HepG2 (cell line): ENCODE results near the gene MICB. TPM values are rescaled to one million over a fixed set of nuclear protein-coding genes. Genes with fewer than 3 reads are reported as not detected.

Experiments used
- ATF4 ChIP-seq, 2 experiments: fragments of 450-650 bp in 1 of 2; sonication (generic) in 1 of 2; formaldehyde crosslinking; IDR thresholded peaks; 2 replicates each; pipeline versions ENCODE4 v1.5.0 to v1.8.0; 2020 to 2022; ENCODE audit warnings: mild to moderate bottlenecking in 1 of 2, missing genetic modification reagents in 1 of 2
- GTF2F1 ChIP-seq: fragments of 150-350 bp; IDR thresholded peaks from 2 replicates; pipeline ENCODE4 v1.6.1; 2014; ENCODE audit warnings: low read length
- HMG20B ChIP-seq: conservative IDR thresholded peaks from 2 replicates; pipeline ENCODE4 v1.6.1; 2016; ENCODE audit warnings: missing genetic modification reagents, missing compliant biosample characterization
- KLF16 ChIP-seq, 2 experiments: sonication (generic) in 1 of 2; formaldehyde crosslinking in 1 of 2; IDR thresholded peaks; 2 replicates each; pipeline versions ENCODE4 v1.6.1 to v1.8.0; 2016 to 2023; ENCODE audit warnings: missing genetic modification reagents in 2 of 2, missing compliant biosample characterization in 1 of 2
- MLX ChIP-seq: IDR thresholded peaks from 2 replicates; pipeline ENCODE4 v1.6.1; 2016
- MZF1 ChIP-seq: sonication (generic); formaldehyde crosslinking; IDR thresholded peaks from 2 replicates; pipeline ENCODE4 v1.8.1; 2023; ENCODE audit warnings: mild to moderate bottlenecking, missing genetic modification reagents, borderline replicate concordance
- NBN ChIP-seq: fragments of 450-650 bp; conservative IDR thresholded peaks from 2 replicates; pipeline ENCODE4 v1.6.1; 2017
- NCOA1 ChIP-seq: sonication (generic); formaldehyde crosslinking; IDR thresholded peaks from 2 replicates; pipeline ENCODE4 v1.9.0; 2021; ENCODE audit warnings: missing genetic modification reagents
- NFYB ChIP-seq: sonication (generic); formaldehyde crosslinking; IDR thresholded peaks from 2 replicates; pipeline ENCODE4 v1.4.0; 2020; ENCODE audit warnings: missing genetic modification reagents
- REPIN1 ChIP-seq: sonication (generic); formaldehyde crosslinking; IDR thresholded peaks from 2 replicates; pipeline ENCODE4 v1.8.0; 2022; ENCODE audit warnings: missing genetic modification reagents, low read depth, mild to moderate bottlenecking, borderline replicate concordance
- RFX5 ChIP-seq: IDR thresholded peaks from 2 replicates; pipeline ENCODE4 v1.6.1; 2011; ENCODE audit warnings: low read depth, low read length, improper control_type of control experiment
- RFXANK ChIP-seq: IDR thresholded peaks from 2 replicates; pipeline ENCODE4 v1.6.1; 2016
- SALL1 ChIP-seq: sonication (generic); formaldehyde crosslinking; IDR thresholded peaks from 2 replicates; pipeline ENCODE4 v1.8.0; 2022; ENCODE audit warnings: mild to moderate bottlenecking, missing genetic modification reagents
- SP5 ChIP-seq: IDR thresholded peaks from 2 replicates; pipeline ENCODE4 v1.6.1; 2016; ENCODE audit warnings: low read depth, borderline replicate concordance
- ZEB1 ChIP-seq: IDR thresholded peaks from 2 replicates; pipeline ENCODE4 v1.6.1; 2012; ENCODE audit warnings: mild to moderate bottlenecking, low read depth, inconsistent platforms; ENCODE audit not compliant: insufficient replicate concordance
- ZNF256 ChIP-seq: sonication (generic); formaldehyde crosslinking; conservative IDR thresholded peaks from 2 replicates; pipeline ENCODE4 v1.4.0; 2020; ENCODE audit warnings: missing genetic modification reagents
- ZNF367 ChIP-seq: sonication (generic); formaldehyde crosslinking; IDR thresholded peaks from 2 replicates; pipeline ENCODE4 v1.4.0; 2020; ENCODE audit warnings: missing genetic modification reagents, borderline replicate concordance
- ZNF639 ChIP-seq: conservative IDR thresholded peaks from 2 replicates; pipeline ENCODE4 v1.6.1; 2018; ENCODE audit warnings: missing genetic modification reagents
- ZNF687 ChIP-seq: sonication (generic); formaldehyde crosslinking; IDR thresholded peaks from 2 replicates; pipeline ENCODE4 v1.5.1; 2020; ENCODE audit warnings: mild to moderate bottlenecking, missing genetic modification reagents, moderate library complexity
- ZNF788 ChIP-seq: sonication (generic); formaldehyde crosslinking; IDR thresholded peaks from 2 replicates; pipeline ENCODE4 v1.5.0; 2020; ENCODE audit warnings: mild to moderate bottlenecking, missing genetic modification reagents, borderline replicate concordance
- polyA plus RNA-seq, 8 experiments: library from polyadenylated mRNA; depleted of rRNA in 3 of 8; stranded (reverse) in 7 of 8; unstranded in 1 of 8; fragments of >200 nt; fragmentation: Illumina TruSeq in 4 of 8; extraction: Trizol in 4 of 8; gene quantifications; 2 replicates each; pipeline versions ENCODE4 v1.2.1 to v1.2.3, GENCODE V29; 2011 to 2016; ENCODE audit warnings: low read depth in 4 of 8, missing spikeins in 1 of 8, mixed read lengths in 1 of 8; ENCODE audit not compliant: insufficient read depth in 1 of 8
- total RNA-seq, 5 experiments: library from RNA; depleted of rRNA; stranded (reverse); fragments of >200 nt; fragmentation: Illumina TruSeq; extraction: Trizol; gene quantifications; 2 replicates each; pipeline ENCODE4 v1.2.3, GENCODE V29; 2016; ENCODE audit warnings: low read depth in 1 of 5
- TF ChIP-seq, protein P1 (sequence below): sonication (generic); formaldehyde crosslinking; IDR thresholded peaks from 2 replicates; pipeline ENCODE4 v1.8.1; 2023; ENCODE audit warnings: mild to moderate bottlenecking, missing genetic modification reagents

MICB gene
- total and polyA plus RNA-seq, 2 of the 13 experiments (the other 11 are each of a cell fraction or from before 2014, with no cell fraction given): 12.5 to 12.8 TPM

GRCh38 chr6:31529329-31530150 is 31.6 kb downstream of the MICB start (continued):
- TF ChIP-seq, protein P1, sequence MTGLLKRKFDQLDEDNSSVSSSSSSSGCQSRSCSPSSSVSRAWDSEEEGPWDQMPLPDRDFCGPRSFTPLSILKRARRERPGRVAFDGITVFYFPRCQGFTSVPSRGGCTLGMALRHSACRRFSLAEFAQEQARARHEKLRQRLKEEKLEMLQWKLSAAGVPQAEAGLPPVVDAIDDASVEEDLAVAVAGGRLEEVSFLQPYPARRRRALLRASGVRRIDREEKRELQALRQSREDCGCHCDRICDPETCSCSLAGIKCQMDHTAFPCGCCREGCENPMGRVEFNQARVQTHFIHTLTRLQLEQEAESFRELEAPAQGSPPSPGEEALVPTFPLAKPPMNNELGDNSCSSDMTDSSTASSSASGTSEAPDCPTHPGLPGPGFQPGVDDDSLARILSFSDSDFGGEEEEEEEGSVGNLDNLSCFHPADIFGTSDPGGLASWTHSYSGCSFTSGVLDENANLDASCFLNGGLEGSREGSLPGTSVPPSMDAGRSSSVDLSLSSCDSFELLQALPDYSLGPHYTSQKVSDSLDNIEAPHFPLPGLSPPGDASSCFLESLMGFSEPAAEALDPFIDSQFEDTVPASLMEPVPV (CRISPR knock-in tag): 0 out of 2 replicates have a peak, but pooled peaks have one; percentile 31
- TF ChIP-seq ZNF367 (CRISPR knock-in tag) (peak; percentile 76; the same call in 1 of the 2 replicates), RFX5 (no peak), ZNF687 (CRISPR knock-in tag) (peak; percentile 63), KLF16 (CRISPR knock-in tag; IDR thresholded peaks at IDR 0.05) (peak in 1 of 2 experiments; percentile 63; a peak in 2 of 4 replicates), NBN (no peak), GTF2F1 (no peak), RFXANK (CRISPR knock-in tag) (no peak), SALL1 (CRISPR knock-in tag) (0 out of 2 replicates have a peak, but pooled peaks have one; percentile 4), HMG20B (CRISPR knock-in tag) (0 out of 2 replicates have a peak, but pooled peaks have one; percentile 1), ATF4 (CRISPR knock-in tag; IDR thresholded peaks at IDR 0.05) (no peak), REPIN1 (CRISPR knock-in tag) (no peak; the same call in 1 of the 2 replicates), NFYB (CRISPR knock-in tag) (no peak), NCOA1 (CRISPR knock-in tag) (no peak), ZNF256 (CRISPR knock-in tag) (0 out of 2 replicates have a peak, but pooled peaks have one; percentile 27), MLX (CRISPR knock-in tag) (no peak), ZEB1 (peak; percentile 64), MZF1 (CRISPR knock-in tag) (no peak), SP5 (CRISPR knock-in tag) (0 out of 2 replicates have a peak, but pooled peaks have one; percentile 11), ZNF788 (CRISPR knock-in tag) (no peak), ZNF639 (no peak)
